AG04450 (cell line): ENCODE data around the gene GTF3C2. TPM values are rescaled to one million over a fixed set of nuclear protein-coding genes. Genes with fewer than 3 reads are reported as not detected.
A peak's percentile ranks its signal among the peaks of the same experiment; 100 is the strongest.

Experiments
- CTCF ChIA-PET: fragments of 300-600, 350-600 bp; formaldehyde crosslinking; extraction: SDS; loops from one replicate; lab custom pipeline; 2022; ENCODE audit warnings: antibody characterized with exemption, inconsistent platforms; lab: Charles Lee
- POLR2A ChIA-PET: fragments of 350-600 bp; formaldehyde crosslinking; extraction: SDS; loops from one replicate; lab custom pipeline; 2021; ENCODE audit warnings: antibody characterized with exemption, inconsistent platforms; lab: Yijun Ruan, JAX
- DNase-seq: peaks from one replicate; pipeline ENCODE4 v3.0.0-alpha.2; 2011; ENCODE audit warnings: low read depth, low spot score
- H3K27ac ChIP-seq: one replicate; pipeline ENCODE4 v1.5.1; 2012; ENCODE audit warnings: low read depth, low read length, control low read depth
- H3K27me3 ChIP-seq: one replicate; pipeline ENCODE4 v1.6.0; 2012; ENCODE audit warnings: low read length; ENCODE audit not compliant: control insufficient read depth, insufficient read depth
- H3K4me3 ChIP-seq: 2 replicates; pipeline ENCODE4 v1.5.1; 2011; ENCODE audit warnings: mild to moderate bottlenecking, low read depth, low read length, control low read depth
- H3K9me3 ChIP-seq: 2 replicates; pipeline ENCODE4 v1.5.1; 2012; ENCODE audit warnings: low read length; ENCODE audit not compliant: control insufficient read depth, insufficient read depth
- CTCF ChIP-seq: IDR thresholded peaks from 2 replicates; pipeline ENCODE4 v1.5.1; 2011; ENCODE audit warnings: low read depth, low read length, control low read depth, inconsistent platforms
- polyA minus RNA-seq: library from RNA; depleted of rRNA, polyadenylated mRNA; stranded (reverse); fragments of >200 nt; gene quantifications from 2 replicates; pipeline ENCODE4 v1.2.3, GENCODE V29; 2011; rRNA and poly(A)+ RNA removed
- polyA plus RNA-seq: library from polyadenylated mRNA; depleted of rRNA; stranded (reverse); fragments of >200 nt; gene quantifications from 2 replicates; pipeline ENCODE4 v1.2.3, GENCODE V29; 2011; rRNA removed

GTF3C2 gene, protein sequence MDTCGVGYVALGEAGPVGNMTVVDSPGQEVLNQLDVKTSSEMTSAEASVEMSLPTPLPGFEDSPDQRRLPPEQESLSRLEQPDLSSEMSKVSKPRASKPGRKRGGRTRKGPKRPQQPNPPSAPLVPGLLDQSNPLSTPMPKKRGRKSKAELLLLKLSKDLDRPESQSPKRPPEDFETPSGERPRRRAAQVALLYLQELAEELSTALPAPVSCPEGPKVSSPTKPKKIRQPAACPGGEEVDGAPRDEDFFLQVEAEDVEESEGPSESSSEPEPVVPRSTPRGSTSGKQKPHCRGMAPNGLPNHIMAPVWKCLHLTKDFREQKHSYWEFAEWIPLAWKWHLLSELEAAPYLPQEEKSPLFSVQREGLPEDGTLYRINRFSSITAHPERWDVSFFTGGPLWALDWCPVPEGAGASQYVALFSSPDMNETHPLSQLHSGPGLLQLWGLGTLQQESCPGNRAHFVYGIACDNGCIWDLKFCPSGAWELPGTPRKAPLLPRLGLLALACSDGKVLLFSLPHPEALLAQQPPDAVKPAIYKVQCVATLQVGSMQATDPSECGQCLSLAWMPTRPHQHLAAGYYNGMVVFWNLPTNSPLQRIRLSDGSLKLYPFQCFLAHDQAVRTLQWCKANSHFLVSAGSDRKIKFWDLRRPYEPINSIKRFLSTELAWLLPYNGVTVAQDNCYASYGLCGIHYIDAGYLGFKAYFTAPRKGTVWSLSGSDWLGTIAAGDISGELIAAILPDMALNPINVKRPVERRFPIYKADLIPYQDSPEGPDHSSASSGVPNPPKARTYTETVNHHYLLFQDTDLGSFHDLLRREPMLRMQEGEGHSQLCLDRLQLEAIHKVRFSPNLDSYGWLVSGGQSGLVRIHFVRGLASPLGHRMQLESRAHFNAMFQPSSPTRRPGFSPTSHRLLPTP
- polyA plus RNA-seq: 39.0 TPM in 2 replicates
- polyA minus RNA-seq: 38.5 and 40.3 TPM in 2 replicates

- DNase-seq: peak; percentile 90
- no peak for TF ChIP-seq CTCF
- H3K27ac ChIP-seq: peak within 1 kb of the TSS; percentile 96
- CTCF ChIA-PET: interaction anchor here (0.6 to 1.8 kb wide), 3 partner anchors 13 to 84 kb away, joined by 3 to 5 read pairs (median 3); partner anchors contain the start of genes EIF2B4 and MPV17
- no peaks in the 10 kb centered on the region for H3K27me3 ChIP-seq
- POLR2A ChIA-PET: interaction anchor here (0.8 to 2.2 kb wide), 9 partner anchors 10 to 307 kb away, joined by 3 to 35 read pairs (median 4); partner anchors contain the start of genes CCDC121, EIF2B4, GPN1 and MPV17
- H3K9me3 ChIP-seq: no peaks in the 10 kb centered on the region; the same call in 1 of the 2 replicates
- H3K4me3 ChIP-seq: peak within 1 kb of the TSS; percentile 98
Measured at GRCh38 chr2:27356382-27357181, at the start of gene GTF3C2. GTF3C2 (minus strand) TSS chr2:27356764; CDS start chr2:27343554, 13,210 bp downstream.

GRCh38 chr2:27400348-27401135 is 44.0 kb upstream of the GTF3C2 start:
- DNase-seq: no peak
- POLR2A ChIA-PET: no interaction called here
- no peak overlapping the region for H3K27ac ChIP-seq
- H3K4me3 ChIP-seq: no peak overlapping the region
- no peaks in the 10 kb centered on the region for H3K27me3 ChIP-seq
- H3K9me3 ChIP-seq: no peaks in the 10 kb centered on the region; the same call in 1 of the 2 replicates
- CTCF ChIA-PET: interaction anchor here (0.8 to 1.3 kb wide), 4 partner anchors 9 to 283 kb away, joined by 3 to 7 read pairs (median 3); partner anchors contain the start of gene PPM1G
- no peak for TF ChIP-seq CTCF

DNA sequence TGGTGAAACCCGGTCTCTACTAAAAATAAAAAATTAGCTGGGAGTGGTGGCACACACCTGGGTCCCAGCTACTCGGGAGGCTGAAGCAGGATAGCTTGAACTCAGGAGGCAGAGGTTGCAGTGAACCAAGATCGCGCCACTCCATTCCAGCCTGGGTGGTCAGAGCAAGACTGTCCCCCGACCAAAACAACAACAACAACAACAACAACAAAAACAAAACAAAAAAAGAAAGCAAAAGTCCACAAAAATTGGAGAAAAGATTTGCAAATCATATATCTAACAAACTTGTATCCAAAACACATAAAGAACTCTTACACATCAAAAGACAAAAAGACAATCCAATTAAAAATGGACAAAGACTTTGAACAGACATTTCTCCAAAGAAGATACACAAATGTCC is 42.4 kb upstream of the GTF3C2 start:
- ChIA-PET POLR2A (no interaction called here), CTCF (no interaction called here)
- no peak for DNase-seq
- H3K27ac ChIP-seq: no peak overlapping the region
- no peaks in the 10 kb centered on the region; the same call in 1 of the 2 replicates for H3K9me3 ChIP-seq
- H3K4me3 ChIP-seq: no peak overlapping the region
- no peak for TF ChIP-seq CTCF
- H3K27me3 ChIP-seq: no peaks in the 10 kb centered on the region

DNA sequence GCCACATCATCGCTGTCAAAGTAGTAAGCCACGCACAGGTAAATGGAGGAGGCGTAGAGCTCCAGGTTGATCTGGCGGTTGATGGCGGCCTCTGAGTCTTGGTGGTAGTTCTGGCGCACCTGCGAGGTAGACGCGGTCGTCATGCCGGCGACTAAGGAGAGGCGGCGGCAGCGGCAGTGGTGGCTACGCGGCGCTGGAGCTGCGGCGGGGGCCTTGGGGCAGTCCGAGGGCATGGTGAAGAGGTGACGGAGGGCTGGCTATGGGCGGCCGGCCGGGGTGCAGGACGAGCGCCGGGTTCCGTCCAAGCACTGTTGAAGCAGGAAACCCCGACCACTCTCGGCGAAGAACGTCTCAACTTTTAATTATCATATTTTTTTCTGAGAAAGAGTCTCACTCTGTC is 36.7 kb upstream of the GTF3C2 start:
- POLR2A ChIA-PET: no interaction called here
- H3K9me3 ChIP-seq: no peaks in the 10 kb centered on the region
- H3K4me3 ChIP-seq: no peak overlapping the region
- DNase-seq: no peak
- no peak for TF ChIP-seq CTCF
- CTCF ChIA-PET: interaction anchor here (1.1 kb wide), 1 partner anchor 35 kb away, joined by 3 read pairs; no protein-coding TSS in a partner anchor
- H3K27me3 ChIP-seq: no peaks in the 10 kb centered on the region
- no peak overlapping the region for H3K27ac ChIP-seq
